IMR-90 (cell line): ENCODE measurements around the gene PXYLP1. TPM values are rescaled to one million over a fixed set of nuclear protein-coding genes. Genes with fewer than 3 reads are reported as not detected.

ENCODE experiments used
- ATAC-seq: fragments of 200-7000 bp; cut with Tn5 transposase; 2 replicates; pipeline ENCODE4 v1.9.1; 2020; ENCODE audit warnings: low read depth, mild to moderate bottlenecking, moderate library complexity
- BruUV-seq: library from RNA; stranded (reverse); fragments of 400-500 nt; replicated peaks from 2 replicates; lab custom pipeline; 2021; lab: Mats Ljungman, UMichigan
- CTCF ChIA-PET: fragments of 300-600 bp; formaldehyde crosslinking; extraction: SDS; loops from one replicate; lab custom pipeline; 2021; ENCODE audit warnings: antibody characterized with exemption; lab: Yijun Ruan, JAX
- POLR2A ChIA-PET: fragments of 300-600 bp; sonication (Branson Sonifier 250); formaldehyde crosslinking; loops from one replicate; lab custom pipeline; 2022; ENCODE audit warnings: antibody characterized with exemption; ENCODE audit not compliant: unreplicated experiment; lab: Charles Lee
- DNase-seq: peaks from one replicate; pipeline ENCODE4 v3.0.0; 2013
- H2AFZ ChIP-seq: replicated peaks from 2 replicates; pipeline ENCODE3; 2013; ENCODE audit warnings: low read length, mild to moderate bottlenecking; ENCODE audit not compliant: poor library complexity
- H2AK5ac ChIP-seq: 2 replicates; pipeline ENCODE4 v1.6.1; 2013; ENCODE audit warnings: low read depth, low read length, inconsistent platforms
- H2AK9ac ChIP-seq: replicated peaks from 2 replicates; pipeline ENCODE3; 2013; ENCODE audit warnings: mild to moderate bottlenecking, low read depth, low read length, moderate library complexity; ENCODE audit not compliant: poor library complexity
- H2BK120ac ChIP-seq: 2 replicates; pipeline ENCODE4 v1.6.1; 2013; ENCODE audit warnings: low read depth, low read length, inconsistent platforms
- H2BK15ac ChIP-seq: 3 replicates; pipeline ENCODE4 v1.6.1; 2013; ENCODE audit warnings: low read depth, low read length, inconsistent platforms
- H2BK20ac ChIP-seq: 2 replicates; pipeline ENCODE4 v1.6.1; 2013; ENCODE audit warnings: low read depth, mild to moderate bottlenecking, inconsistent platforms, low read length, moderate library complexity
- H2BK5ac ChIP-seq: 2 replicates; pipeline ENCODE4 v1.6.1; 2013; ENCODE audit warnings: mild to moderate bottlenecking, low read depth, low read length, inconsistent platforms; ENCODE audit not compliant: poor library complexity, severe bottlenecking
- H3K14ac ChIP-seq: replicated peaks from 2 replicates; pipeline ENCODE4 v1.6.1; 2013; ENCODE audit warnings: low read depth, low read length, inconsistent platforms
- H3K18ac ChIP-seq: 2 replicates; pipeline ENCODE4 v1.6.1; 2013; ENCODE audit warnings: low read depth, low read length, control low read depth
- H3K23ac ChIP-seq: 2 replicates; pipeline ENCODE4 v1.6.1; 2013; ENCODE audit warnings: low read depth, low read length, inconsistent platforms
- H3K27ac ChIP-seq: 2 replicates; pipeline ENCODE4 v1.5.1; 2013; ENCODE audit warnings: mild to moderate bottlenecking, control low read depth, low read length; ENCODE audit not compliant: insufficient read depth
- H3K27me3 ChIP-seq: 2 replicates; pipeline ENCODE4 v1.6.1; 2013; ENCODE audit warnings: low read length; ENCODE audit not compliant: control insufficient read depth, insufficient read depth
- H3K36me3 ChIP-seq: 2 replicates; pipeline ENCODE4 v1.6.1; 2013; ENCODE audit warnings: low read length, mixed read lengths; ENCODE audit not compliant: control insufficient read depth, insufficient read depth
- H3K4ac ChIP-seq: 2 replicates; pipeline ENCODE4 v1.6.1; 2013; ENCODE audit warnings: low read depth, low read length, inconsistent platforms
- H3K4me1 ChIP-seq: 2 replicates; pipeline ENCODE4 v1.6.1; 2013; ENCODE audit warnings: low read length, mixed read lengths; ENCODE audit not compliant: control insufficient read depth, insufficient read depth
- H3K4me2 ChIP-seq: 2 replicates; pipeline ENCODE4 v1.6.1; 2013; ENCODE audit warnings: low read depth, mild to moderate bottlenecking, control low read depth, low read length, moderate library complexity
- H3K4me3 ChIP-seq: 2 replicates; pipeline ENCODE4 v1.5.1; 2013; ENCODE audit warnings: low read depth, mild to moderate bottlenecking, control low read depth, low read length, moderate library complexity; ENCODE audit not compliant: insufficient read depth
- H3K56ac ChIP-seq: 2 replicates; pipeline ENCODE4 v1.6.1; 2013; ENCODE audit warnings: low read length, inconsistent platforms; ENCODE audit not compliant: insufficient read depth; ENCODE audit errors: extremely low read depth
- H3K79me1 ChIP-seq, 2 experiments: 2 replicates each; pipeline ENCODE4 v1.6.1; 2013; ENCODE audit warnings: low read length in 2 of 2, inconsistent platforms in 1 of 2, low read depth in 1 of 2
- H3K9ac ChIP-seq: 2 replicates; pipeline ENCODE4 v1.6.1; 2013; ENCODE audit warnings: low read depth, low read length, control low read depth
- H3K9me1 ChIP-seq: 2 replicates; pipeline ENCODE4 v1.6.1; 2013; ENCODE audit warnings: low read length, inconsistent platforms; ENCODE audit not compliant: insufficient read depth
- H3K9me3 ChIP-seq: 2 replicates; pipeline ENCODE4 v1.6.1; 2013; ENCODE audit warnings: low read length; ENCODE audit not compliant: control insufficient read depth, insufficient read depth
- H4K20me1 ChIP-seq: 2 replicates; pipeline ENCODE4 v1.6.1; 2013; ENCODE audit warnings: low read length, inconsistent platforms; ENCODE audit not compliant: insufficient read depth
- H4K5ac ChIP-seq: 2 replicates; pipeline ENCODE4 v1.6.1; 2013; ENCODE audit warnings: mild to moderate bottlenecking, low read depth, low read length, control low read depth
- H4K8ac ChIP-seq, 2 experiments: 2 replicates each; pipeline ENCODE4 v1.6.1; 2013; ENCODE audit warnings: low read depth in 2 of 2, low read length in 2 of 2, control low read depth in 1 of 2, inconsistent platforms in 1 of 2
- H4K91ac ChIP-seq: 2 replicates; pipeline ENCODE4 v1.6.1; 2013; ENCODE audit warnings: low read depth, low read length, inconsistent platforms; ENCODE audit not compliant: insufficient read depth
- BHLHE40 ChIP-seq: fragments of 150-350 bp; IDR thresholded peaks from 2 replicates; pipeline ENCODE4 v1.6.1; 2016; ENCODE audit warnings: mild to moderate bottlenecking, low read depth, low read length
- CEBPB ChIP-seq: IDR thresholded peaks from 2 replicates; pipeline ENCODE4 v1.6.1; 2012; ENCODE audit warnings: low read depth, low read length, improper control_type of control experiment
- CHD1 ChIP-seq: IDR thresholded peaks from 2 replicates; pipeline ENCODE4 v1.6.1; 2012; ENCODE audit warnings: low read depth, low read length, improper control_type of control experiment
- FOS ChIP-seq: fragments of 150-350 bp; IDR thresholded peaks from 2 replicates; pipeline ENCODE4 v1.6.1; 2016; ENCODE audit warnings: low read depth, low read length
- MAFK ChIP-seq: IDR thresholded peaks from 2 replicates; pipeline ENCODE4 v1.6.1; 2012; ENCODE audit warnings: low read depth, low read length, improper control_type of control experiment
- MAZ ChIP-seq: IDR thresholded peaks from 2 replicates; pipeline ENCODE4 v1.6.1; 2012; ENCODE audit warnings: low read depth, mild to moderate bottlenecking, low read length, improper control_type of control experiment, moderate library complexity, borderline replicate concordance
- MXI1 ChIP-seq: IDR thresholded peaks from 2 replicates; pipeline ENCODE4 v1.6.1; 2012; ENCODE audit warnings: low read depth, mild to moderate bottlenecking, low read length, moderate library complexity, borderline replicate concordance
- NFE2L2 ChIP-seq: fragments of 150-350 bp; IDR thresholded peaks from 2 replicates; pipeline ENCODE4 v1.6.1; 2016; ENCODE audit warnings: low read depth, mild to moderate bottlenecking, low read length
- POLR2A ChIP-seq: IDR thresholded peaks from 2 replicates; pipeline ENCODE4 v1.6.1; 2012; ENCODE audit warnings: mild to moderate bottlenecking, low read depth, low read length
- RAD21 ChIP-seq: IDR thresholded peaks from 2 replicates; pipeline ENCODE4 v1.6.1; 2012; ENCODE audit warnings: low read length, improper control_type of control experiment
- RCOR1 ChIP-seq: IDR thresholded peaks from 2 replicates; pipeline ENCODE4 v1.6.1; 2012; ENCODE audit warnings: mild to moderate bottlenecking, low read length, improper control_type of control experiment; ENCODE audit not compliant: insufficient replicate concordance
- RFX5 ChIP-seq: IDR thresholded peaks from 2 replicates; pipeline ENCODE4 v1.8.0; 2012; ENCODE audit warnings: low read depth, mild to moderate bottlenecking, low read length, moderate library complexity
- SMC3 ChIP-seq: fragments of 150-350 bp; IDR thresholded peaks from 2 replicates; pipeline ENCODE4 v1.6.1; 2016; ENCODE audit warnings: low read depth, mild to moderate bottlenecking, antibody characterized with exemption, low read length, moderate library complexity
- WGBS, 2 experiments: methylation state at CpG; one replicate each; pipeline versions ENCODE4 v1.1.5 to v1.1.7; 2013; ENCODE audit warnings: missing lambda C conversion rate in 2 of 2; ENCODE audit not compliant: insufficient read length in 1 of 2; ENCODE audit errors: extremely low coverage in 2 of 2; 5-methylcytosine and 5-hydroxymethylcytosine counted together
- dilution Hi-C: fragments of 300-500 bp; cut with HindIII; formaldehyde crosslinking; loops from one replicate; pipeline ENCODE4 v1.14.3; 2018; ENCODE audit warnings: low sequenced_read_pairs; ENCODE audit not compliant: unreplicated experiment
- in situ Hi-C: fragments of 300-500 bp; cut with MboI; formaldehyde crosslinking; loops from 3 replicates; pipeline ENCODE4 v1.14.3; 2019; ENCODE audit warnings: low sequenced_read_pairs, inconsistent platforms, mixed read lengths
- intact Hi-C: fragments of 100-400 bp; cut with micrococcal nuclease; formaldehyde crosslinking; loops from 2 replicates; pipeline ENCODE4 v1.10.0; 2022
- polyA plus RNA-seq, 3 experiments: library from polyadenylated mRNA; depleted of rRNA; stranded (reverse); fragments of >200 nt; gene quantifications; 2 replicates each; pipeline ENCODE4 v1.2.3, GENCODE V29; 2012; ENCODE audit warnings: low replicate concordance in 1 of 3
- total RNA-seq: library from RNA; depleted of rRNA; stranded (reverse); fragments of >200 nt; gene quantifications from 2 replicates; pipeline ENCODE4 v1.2.3, GENCODE V29; 2012
- TF ChIP-seq, protein P1 (sequence below): conservative IDR thresholded peaks from 2 replicates; pipeline ENCODE4 v1.5.1; 2012; ENCODE audit warnings: mild to moderate bottlenecking, low read depth, low read length, improper control_type of control experiment
- TF ChIP-seq, protein P2 (sequence below): fragments of 150-350 bp; IDR thresholded peaks from 2 replicates; pipeline ENCODE4 v1.6.1; 2016; ENCODE audit warnings: low read depth, mild to moderate bottlenecking, low read length, moderate library complexity, borderline replicate concordance
- TF ChIP-seq, protein P3 (sequence below): fragments of 150-350 bp; IDR thresholded peaks from 2 replicates; pipeline ENCODE4 v1.6.1; 2017; ENCODE audit warnings: mild to moderate bottlenecking, antibody characterized with exemption, low read length, low read depth

The PXYLP1 gene
- total and polyA plus RNA-seq, 2 of the 4 experiments (the other 2 are of a cell fraction): 11.7 to 15.6 TPM

GRCh38 chr3:141269961-141270360 lies 38.3 kb downstream of the PXYLP1 start:
- Histone ChIP-seq H2BK5ac (no peak overlapping the region), H3K9ac (no peak overlapping the region), H3K4me2 (no peak overlapping the region), H3K56ac (no peak overlapping the region), H2AK9ac (no peak overlapping the region), H4K91ac (no peak overlapping the region), H3K27ac (no peak overlapping the region), H2AK5ac (no peak overlapping the region), H3K18ac (no peak overlapping the region), H4K5ac (no peak overlapping the region), H3K4ac (no peak overlapping the region), H2BK15ac (no peak overlapping the region), H3K36me3 (no peaks in the 10 kb centered on the region; the same call in 1 of the 2 replicates), H3K23ac (no peak overlapping the region), H3K4me3 (no peak overlapping the region), H2AFZ (no peak overlapping the region), H4K20me1 (no peaks in the 10 kb centered on the region), H3K9me1 (no peaks in the 10 kb centered on the region; the same call in 1 of the 2 replicates), H2BK120ac (no peak overlapping the region), H2BK20ac (no peak overlapping the region), H3K4me1 (peaks cover 6% of the 10 kb centered on the region), H3K14ac (no peak overlapping the region), H3K27me3 (no peaks in the 10 kb centered on the region), H3K79me1 (no peaks in the 10 kb centered on the region), H4K8ac (no peak overlapping the region), H3K9me3 (no peaks in the 10 kb centered on the region)
- no peak for DNase-seq
- CTCF ChIA-PET: interaction anchor here (1.6 kb wide), 1 partner anchor 38 kb away, joined by 3 read pairs; the partner anchor contains the start of gene PXYLP1
- POLR2A ChIA-PET: no interaction called here
- intact Hi-C loops: no loop called here
- dilution Hi-C loops: no loop called here
- no peak for TF ChIP-seq BHLHE40
- TF ChIP-seq MXI1: no peak
- no peak for TF ChIP-seq RFX5
- TF ChIP-seq RCOR1: no peak
- TF ChIP-seq, protein P1, sequence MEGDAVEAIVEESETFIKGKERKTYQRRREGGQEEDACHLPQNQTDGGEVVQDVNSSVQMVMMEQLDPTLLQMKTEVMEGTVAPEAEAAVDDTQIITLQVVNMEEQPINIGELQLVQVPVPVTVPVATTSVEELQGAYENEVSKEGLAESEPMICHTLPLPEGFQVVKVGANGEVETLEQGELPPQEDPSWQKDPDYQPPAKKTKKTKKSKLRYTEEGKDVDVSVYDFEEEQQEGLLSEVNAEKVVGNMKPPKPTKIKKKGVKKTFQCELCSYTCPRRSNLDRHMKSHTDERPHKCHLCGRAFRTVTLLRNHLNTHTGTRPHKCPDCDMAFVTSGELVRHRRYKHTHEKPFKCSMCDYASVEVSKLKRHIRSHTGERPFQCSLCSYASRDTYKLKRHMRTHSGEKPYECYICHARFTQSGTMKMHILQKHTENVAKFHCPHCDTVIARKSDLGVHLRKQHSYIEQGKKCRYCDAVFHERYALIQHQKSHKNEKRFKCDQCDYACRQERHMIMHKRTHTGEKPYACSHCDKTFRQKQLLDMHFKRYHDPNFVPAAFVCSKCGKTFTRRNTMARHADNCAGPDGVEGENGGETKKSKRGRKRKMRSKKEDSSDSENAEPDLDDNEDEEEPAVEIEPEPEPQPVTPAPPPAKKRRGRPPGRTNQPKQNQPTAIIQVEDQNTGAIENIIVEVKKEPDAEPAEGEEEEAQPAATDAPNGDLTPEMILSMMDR: no peak
- TF ChIP-seq FOS: no peak
- no peak for TF ChIP-seq NFE2L2
- TF ChIP-seq MAZ: no peak
- TF ChIP-seq CHD1: no peak
- TF ChIP-seq, protein P2, sequence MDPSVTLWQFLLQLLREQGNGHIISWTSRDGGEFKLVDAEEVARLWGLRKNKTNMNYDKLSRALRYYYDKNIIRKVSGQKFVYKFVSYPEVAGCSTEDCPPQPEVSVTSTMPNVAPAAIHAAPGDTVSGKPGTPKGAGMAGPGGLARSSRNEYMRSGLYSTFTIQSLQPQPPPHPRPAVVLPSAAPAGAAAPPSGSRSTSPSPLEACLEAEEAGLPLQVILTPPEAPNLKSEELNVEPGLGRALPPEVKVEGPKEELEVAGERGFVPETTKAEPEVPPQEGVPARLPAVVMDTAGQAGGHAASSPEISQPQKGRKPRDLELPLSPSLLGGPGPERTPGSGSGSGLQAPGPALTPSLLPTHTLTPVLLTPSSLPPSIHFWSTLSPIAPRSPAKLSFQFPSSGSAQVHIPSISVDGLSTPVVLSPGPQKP: no peak
- no peak for TF ChIP-seq MAFK
- TF ChIP-seq RAD21: no peak
- TF ChIP-seq SMC3: no peak
- TF ChIP-seq, protein P3, sequence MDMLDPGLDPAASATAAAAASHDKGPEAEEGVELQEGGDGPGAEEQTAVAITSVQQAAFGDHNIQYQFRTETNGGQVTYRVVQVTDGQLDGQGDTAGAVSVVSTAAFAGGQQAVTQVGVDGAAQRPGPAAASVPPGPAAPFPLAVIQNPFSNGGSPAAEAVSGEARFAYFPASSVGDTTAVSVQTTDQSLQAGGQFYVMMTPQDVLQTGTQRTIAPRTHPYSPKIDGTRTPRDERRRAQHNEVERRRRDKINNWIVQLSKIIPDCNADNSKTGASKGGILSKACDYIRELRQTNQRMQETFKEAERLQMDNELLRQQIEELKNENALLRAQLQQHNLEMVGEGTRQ: no peak
- no peak for TF ChIP-seq POLR2A
- TF ChIP-seq CEBPB: no peak
- ATAC-seq: no peak
- in situ Hi-C loops: no loop called here
- BruUV-seq: no TSS peak
- 80% methylated on average over 1 of the region's 3 CpGs; no CpG with 5 or more reads in 1 of the 2 experiments for WGBS, 2 experiments
